ENCODE results near the gene SLC4A5.

Gene SLC4A5

DNA sequence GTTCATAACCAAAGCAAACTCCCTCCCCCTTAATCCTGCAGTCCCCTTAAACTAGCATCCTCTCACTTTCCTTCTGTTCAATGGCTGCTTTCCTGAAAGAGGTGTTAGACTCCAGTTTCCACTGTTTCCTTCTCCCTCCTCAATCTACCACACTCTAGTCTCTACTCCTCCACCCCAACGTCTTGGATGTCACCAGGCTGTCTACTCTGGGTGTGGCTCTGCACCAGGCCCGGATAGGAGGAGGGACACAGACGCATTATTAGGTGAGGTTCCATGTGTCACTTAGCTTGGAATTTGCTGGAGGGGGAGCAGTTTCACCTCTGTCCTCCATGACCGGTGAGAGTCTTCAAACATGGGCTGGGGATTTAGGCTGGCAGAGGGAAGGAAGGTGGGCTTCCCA lies 83.5 kb downstream of the SLC4A5 start:
- no peak for DNase-seq (ENCODE audit: low read depth)
- TF ChIP-seq, protein P1, sequence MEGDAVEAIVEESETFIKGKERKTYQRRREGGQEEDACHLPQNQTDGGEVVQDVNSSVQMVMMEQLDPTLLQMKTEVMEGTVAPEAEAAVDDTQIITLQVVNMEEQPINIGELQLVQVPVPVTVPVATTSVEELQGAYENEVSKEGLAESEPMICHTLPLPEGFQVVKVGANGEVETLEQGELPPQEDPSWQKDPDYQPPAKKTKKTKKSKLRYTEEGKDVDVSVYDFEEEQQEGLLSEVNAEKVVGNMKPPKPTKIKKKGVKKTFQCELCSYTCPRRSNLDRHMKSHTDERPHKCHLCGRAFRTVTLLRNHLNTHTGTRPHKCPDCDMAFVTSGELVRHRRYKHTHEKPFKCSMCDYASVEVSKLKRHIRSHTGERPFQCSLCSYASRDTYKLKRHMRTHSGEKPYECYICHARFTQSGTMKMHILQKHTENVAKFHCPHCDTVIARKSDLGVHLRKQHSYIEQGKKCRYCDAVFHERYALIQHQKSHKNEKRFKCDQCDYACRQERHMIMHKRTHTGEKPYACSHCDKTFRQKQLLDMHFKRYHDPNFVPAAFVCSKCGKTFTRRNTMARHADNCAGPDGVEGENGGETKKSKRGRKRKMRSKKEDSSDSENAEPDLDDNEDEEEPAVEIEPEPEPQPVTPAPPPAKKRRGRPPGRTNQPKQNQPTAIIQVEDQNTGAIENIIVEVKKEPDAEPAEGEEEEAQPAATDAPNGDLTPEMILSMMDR (conservative IDR thresholded peaks at IDR 0.05; ENCODE audit: control insufficient read depth, insufficient read depth, low read depth, low read length): no peak
- H3K4me3 ChIP-seq (ENCODE audit: control insufficient read depth, low read depth, low read length): no peak overlapping the region

DNA sequence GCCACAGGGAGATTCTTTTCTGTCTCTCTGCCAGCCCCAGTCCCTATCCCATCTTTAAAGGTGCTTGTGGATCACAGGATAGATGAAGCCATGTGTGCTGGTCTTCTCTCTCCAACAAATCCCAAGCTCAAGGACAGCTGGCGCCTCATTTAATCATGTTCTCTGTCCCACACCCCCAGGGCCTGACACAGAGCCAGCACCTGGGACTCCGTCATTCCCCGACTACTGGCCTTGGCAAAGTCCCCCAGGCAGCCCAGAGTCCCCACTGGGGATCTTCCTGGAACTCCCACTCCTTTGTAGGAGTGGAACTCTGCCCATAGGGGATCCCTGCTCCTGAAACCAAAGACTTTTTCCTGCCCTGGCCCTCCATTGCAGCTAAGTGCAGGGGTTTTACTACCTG lies 84.0 kb downstream of the SLC4A5 start:
- no peak for DNase-seq (ENCODE audit: low read depth)
- no peak overlapping the region for H3K4me3 ChIP-seq (ENCODE audit: control insufficient read depth, low read depth, low read length)
- TF ChIP-seq, protein P1 (conservative IDR thresholded peaks at IDR 0.05; ENCODE audit: control insufficient read depth, insufficient read depth, low read depth, low read length): no peak

DNA sequence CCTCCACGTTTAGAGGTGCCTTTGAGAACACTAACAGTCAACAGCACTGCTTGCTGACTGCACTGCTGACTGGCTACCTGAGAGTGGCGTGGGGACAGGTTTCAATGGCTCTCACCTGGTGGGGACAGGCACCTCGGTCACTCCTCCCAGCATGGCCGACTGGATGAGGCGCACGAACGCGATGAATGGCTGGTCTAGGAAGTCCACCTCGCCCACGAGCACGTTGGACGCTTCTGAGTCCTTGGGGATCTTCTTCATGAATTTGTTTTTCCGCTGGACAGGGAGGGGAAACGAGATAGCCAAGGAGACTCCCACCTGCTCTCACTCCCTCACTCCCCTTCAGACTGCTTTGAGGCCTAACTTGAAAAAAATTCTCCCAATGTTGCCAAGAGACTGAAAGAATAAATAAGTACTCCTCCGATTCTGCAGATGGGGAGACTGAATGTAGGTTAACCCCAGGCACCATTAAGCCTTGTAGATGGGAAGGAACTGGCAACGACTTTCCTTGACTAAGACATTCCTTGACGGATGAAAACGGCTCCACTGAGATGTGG lies 87.5 kb downstream of the SLC4A5 start:
- DNase-seq (ENCODE audit: low read depth): no peak
- TF ChIP-seq, protein P1 (conservative IDR thresholded peaks at IDR 0.05; ENCODE audit: control insufficient read depth, insufficient read depth, low read depth, low read length): no peak
- no peak overlapping the region for H3K4me3 ChIP-seq (ENCODE audit: control insufficient read depth, low read depth, low read length)

DNA sequence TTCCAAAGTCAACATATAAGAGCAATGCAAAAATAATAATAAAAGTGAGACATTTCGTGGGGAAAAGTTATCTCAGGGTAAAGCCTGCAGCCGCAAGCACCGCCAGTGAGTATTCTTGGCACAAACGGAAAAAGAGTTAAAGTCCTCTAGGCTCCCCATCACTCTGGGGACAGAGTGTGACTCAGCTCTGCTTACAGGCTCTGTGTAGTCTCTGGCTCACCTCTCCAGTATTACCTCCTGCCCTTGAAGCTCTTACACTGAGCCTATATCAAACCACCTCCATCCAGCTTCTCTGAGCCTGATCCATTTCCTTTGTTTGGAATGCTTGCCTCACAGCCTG lies 89.3 kb downstream of the SLC4A5 start:
- H3K4me3 ChIP-seq (ENCODE audit: control insufficient read depth, low read depth, low read length): no peak overlapping the region
- DNase-seq (ENCODE audit: low read depth): peak; percentile 58
- TF ChIP-seq, protein P1 (conservative IDR thresholded peaks at IDR 0.05; ENCODE audit: control insufficient read depth, insufficient read depth, low read depth, low read length): no peak

DNA sequence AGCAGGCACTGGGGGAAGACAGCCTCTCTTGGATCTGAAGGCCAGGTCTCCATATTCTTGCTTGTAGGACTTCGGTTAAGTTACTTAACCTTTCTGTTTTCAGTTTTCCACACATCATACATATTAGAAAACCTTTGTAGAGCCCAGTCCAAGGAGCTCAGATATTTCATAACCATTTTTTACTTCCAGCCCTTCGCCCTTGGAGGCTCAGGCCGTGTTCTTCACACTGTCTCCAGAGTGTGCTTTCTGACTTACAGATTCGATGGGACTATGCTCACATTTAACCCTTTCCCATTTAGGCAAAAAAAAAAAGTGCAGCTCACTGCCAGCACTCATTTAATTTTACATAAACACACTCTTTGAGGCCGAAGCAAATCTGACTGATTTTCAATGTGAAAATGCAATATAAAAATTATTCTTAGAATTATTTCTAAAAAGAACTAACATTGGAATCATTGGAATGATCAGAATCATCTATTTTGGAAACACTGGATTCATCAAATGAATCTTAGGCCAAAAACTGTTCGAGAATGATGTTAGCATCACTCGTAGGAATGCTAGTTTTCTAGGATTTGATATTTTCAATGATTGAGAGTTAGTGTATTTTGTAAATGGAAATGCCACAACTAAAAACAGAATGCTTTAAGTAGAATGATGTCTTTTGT lies 89.8 kb downstream of the SLC4A5 start:
- no peak for DNase-seq (ENCODE audit: low read depth)
- TF ChIP-seq, protein P1 (conservative IDR thresholded peaks at IDR 0.05; ENCODE audit: control insufficient read depth, insufficient read depth, low read depth, low read length): no peak
- H3K4me3 ChIP-seq (ENCODE audit: control insufficient read depth, low read depth, low read length): no peak overlapping the region

DNA sequence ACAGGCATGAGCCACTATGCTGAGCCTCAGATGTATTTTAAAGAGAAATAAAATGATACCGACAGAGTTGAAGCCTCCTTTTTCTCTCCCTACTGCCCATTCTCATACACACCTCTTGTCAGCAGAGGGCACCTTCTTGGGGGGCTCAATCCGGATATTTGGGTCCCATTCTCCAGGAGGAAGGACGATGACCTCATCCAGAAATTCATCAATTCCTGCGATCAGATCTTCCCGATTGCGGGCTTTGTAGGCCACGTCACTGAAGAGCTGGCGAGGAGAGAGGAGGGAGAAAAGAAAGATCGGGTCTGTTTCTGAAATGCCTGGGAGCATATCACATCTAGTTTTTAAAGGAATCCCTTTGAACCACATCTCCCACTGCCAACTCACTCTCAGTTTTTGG lies 90.4 kb downstream of the SLC4A5 start:
- DNase-seq (ENCODE audit: low read depth): no peak
- H3K4me3 ChIP-seq (ENCODE audit: control insufficient read depth, low read depth, low read length): no peak overlapping the region
- TF ChIP-seq, protein P1 (conservative IDR thresholded peaks at IDR 0.05; ENCODE audit: control insufficient read depth, insufficient read depth, low read depth, low read length): no peak
